KBM-7 (cell line): ENCODE results near the gene GLMP.
A peak's percentile ranks its signal among the peaks of the same experiment; 100 is the strongest.
"Not testable (repeated sequence)": the region's sequence is repeated elsewhere in the genome, so short reads cannot be mapped to it uniquely, and the experiment has no call there.

Source experiments
- DNase-seq: peaks from one replicate; pipeline ENCODE4 v3.0.0-alpha.2; 2015
- in situ Hi-C: fragments of 300-500 bp; cut with MboI; formaldehyde crosslinking; loops from 2 replicates; pipeline ENCODE4 v1.14.3; 2020; ENCODE audit warnings: low sequenced_read_pairs, low pct_unique_long_range_greater_than_20kb, mixed read lengths

GLMP gene

GRCh38 chr1:156295391-156295947, at the start of gene GLMP:
TSS of gene GLMP (minus strand) at chr1:156295679. CDS start at chr1:156295645, 34 bp downstream.
- DNase-seq, result no peak
- in situ Hi-C loops, result no loop called here

- in situ Hi-C loops, result no loop called here
- peak; percentile 29 for DNase-seq
These were observed 48.9 kb upstream of the GLMP start for GRCh38 chr1:156344409-156344808.

- in situ Hi-C loops, result no loop called here
- DNase-seq, result no peak
These were observed 46.9 kb upstream of the GLMP start for GRCh38 chr1:156342166-156342955.

GRCh38 chr1:156338180-156338976, 42.9 kb upstream of the GLMP start, which contains the start of the genes CCT3 and TSACC:
TSS of gene CCT3 (minus strand) at chr1:156338292. CDS start at chr1:156338184, 108 bp downstream.
TSS of gene TSACC (plus strand) at chr1:156338526. CDS start at chr1:156339758, 1,232 bp downstream.
- peak; percentile 100 for DNase-seq
- in situ Hi-C loops, result no loop called here

- DNase-seq, result no peak
- in situ Hi-C loops, result no loop called here
These were observed 42.4 kb upstream of the GLMP start for GRCh38 chr1:156337888-156338179.

- DNase-seq, result peak; percentile 16
- in situ Hi-C loops, result no loop called here
These were observed 41.8 kb upstream of the GLMP start for GRCh38 chr1:156337052-156337887.

- DNase-seq, result peak; percentile 46
- in situ Hi-C loops, result no loop called here
These were observed 40.8 kb upstream of the GLMP start for GRCh38 chr1:156336242-156336641.

- DNase-seq, in situ Hi-C loops: not testable (repeated sequence)
These were observed 27.7 kb upstream of the GLMP start for GRCh38 chr1:156323179-156323578.

- no peak for DNase-seq
- in situ Hi-C loops, result no loop called here
These were observed 25.1 kb upstream of the GLMP start for GRCh38 chr1:156320560-156320959.

- in situ Hi-C loops, result no loop called here
- DNase-seq, result peak; percentile 53
These were observed 24.2 kb upstream of the GLMP start for GRCh38 chr1:156319664-156320063.

- DNase-seq, result no peak
- in situ Hi-C loops, result no loop called here
These were observed 21.4 kb upstream of the GLMP start for GRCh38 chr1:156316909-156317308.

- in situ Hi-C loops, result no loop called here
- DNase-seq, result no peak
These were observed 15.5 kb upstream of the GLMP start for GRCh38 chr1:156310962-156311361.

GRCh38 chr1:156308078-156308477, 12.6 kb upstream of the GLMP start:
- in situ Hi-C loops, result no loop called here
- no peak for DNase-seq

- in situ Hi-C loops, result no loop called here
- DNase-seq, result no peak
These were observed 9.7 kb upstream of the GLMP start for GRCh38 chr1:156305215-156305614.

- in situ Hi-C loops, result no loop called here
- DNase-seq, result no peak
These were observed 7.8 kb upstream of the GLMP start for GRCh38 chr1:156303241-156303640.

GRCh38 chr1:156298852-156299357, 3.4 kb upstream of the GLMP start, which contains the start of gene VHLL:
TSS of gene VHLL (minus strand) at chr1:156299307. CDS start at chr1:156299189, 118 bp downstream.
- in situ Hi-C loops, result no loop called here
- DNase-seq, result no peak

GRCh38 chr1:156293895-156294294, 1.6 kb downstream of the GLMP start:
- in situ Hi-C loops, result no loop called here
- DNase-seq, result no peak

- no peak for DNase-seq
- in situ Hi-C loops, result no loop called here
These were observed 2.4 kb downstream of the GLMP start for GRCh38 chr1:156293098-156293434.
